Fibroblast of pulmonary artery (primary cell): ENCODE results near the gene GSG1L.

Source experiments
- DNase-seq: peaks from one replicate; pipeline ENCODE4 v3.0.0-alpha.2; 2010; ENCODE audit warnings: low read depth
- H3K4me3 ChIP-seq: replicated peaks from 2 replicates; pipeline ENCODE4 v1.5.1; 2011; ENCODE audit warnings: low read depth, mild to moderate bottlenecking, control low read depth, low read length, moderate library complexity
- TF ChIP-seq, protein P1 (sequence below): IDR thresholded peaks from 2 replicates; pipeline ENCODE4 v1.5.1; 2011; ENCODE audit warnings: mild to moderate bottlenecking, control low read depth, low read length, inconsistent platforms; ENCODE audit errors: missing control alignments

Gene GSG1L

DNA sequence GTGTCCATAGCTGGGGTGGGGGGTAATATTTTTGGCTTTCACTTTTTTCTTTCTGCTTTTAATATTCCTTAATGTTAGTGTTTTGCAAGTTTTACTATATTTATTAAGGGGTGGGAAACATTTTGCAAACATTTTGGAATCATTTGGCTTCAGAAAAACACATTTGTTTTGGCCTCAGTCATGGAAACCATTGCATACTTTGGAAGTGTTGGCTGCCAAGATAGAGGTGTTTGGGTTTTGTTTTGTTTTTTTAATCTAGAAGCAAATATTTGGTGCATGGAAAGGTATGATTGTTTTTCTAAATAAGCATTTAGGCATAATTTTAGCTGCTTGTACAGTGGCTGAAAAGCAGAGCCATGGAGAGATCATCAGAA, 270.3 kb downstream of the GSG1L start:
- H3K4me3 ChIP-seq: no peak overlapping the region
- TF ChIP-seq, protein P1, sequence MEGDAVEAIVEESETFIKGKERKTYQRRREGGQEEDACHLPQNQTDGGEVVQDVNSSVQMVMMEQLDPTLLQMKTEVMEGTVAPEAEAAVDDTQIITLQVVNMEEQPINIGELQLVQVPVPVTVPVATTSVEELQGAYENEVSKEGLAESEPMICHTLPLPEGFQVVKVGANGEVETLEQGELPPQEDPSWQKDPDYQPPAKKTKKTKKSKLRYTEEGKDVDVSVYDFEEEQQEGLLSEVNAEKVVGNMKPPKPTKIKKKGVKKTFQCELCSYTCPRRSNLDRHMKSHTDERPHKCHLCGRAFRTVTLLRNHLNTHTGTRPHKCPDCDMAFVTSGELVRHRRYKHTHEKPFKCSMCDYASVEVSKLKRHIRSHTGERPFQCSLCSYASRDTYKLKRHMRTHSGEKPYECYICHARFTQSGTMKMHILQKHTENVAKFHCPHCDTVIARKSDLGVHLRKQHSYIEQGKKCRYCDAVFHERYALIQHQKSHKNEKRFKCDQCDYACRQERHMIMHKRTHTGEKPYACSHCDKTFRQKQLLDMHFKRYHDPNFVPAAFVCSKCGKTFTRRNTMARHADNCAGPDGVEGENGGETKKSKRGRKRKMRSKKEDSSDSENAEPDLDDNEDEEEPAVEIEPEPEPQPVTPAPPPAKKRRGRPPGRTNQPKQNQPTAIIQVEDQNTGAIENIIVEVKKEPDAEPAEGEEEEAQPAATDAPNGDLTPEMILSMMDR: no peak
- DNase-seq: no peak

DNA sequence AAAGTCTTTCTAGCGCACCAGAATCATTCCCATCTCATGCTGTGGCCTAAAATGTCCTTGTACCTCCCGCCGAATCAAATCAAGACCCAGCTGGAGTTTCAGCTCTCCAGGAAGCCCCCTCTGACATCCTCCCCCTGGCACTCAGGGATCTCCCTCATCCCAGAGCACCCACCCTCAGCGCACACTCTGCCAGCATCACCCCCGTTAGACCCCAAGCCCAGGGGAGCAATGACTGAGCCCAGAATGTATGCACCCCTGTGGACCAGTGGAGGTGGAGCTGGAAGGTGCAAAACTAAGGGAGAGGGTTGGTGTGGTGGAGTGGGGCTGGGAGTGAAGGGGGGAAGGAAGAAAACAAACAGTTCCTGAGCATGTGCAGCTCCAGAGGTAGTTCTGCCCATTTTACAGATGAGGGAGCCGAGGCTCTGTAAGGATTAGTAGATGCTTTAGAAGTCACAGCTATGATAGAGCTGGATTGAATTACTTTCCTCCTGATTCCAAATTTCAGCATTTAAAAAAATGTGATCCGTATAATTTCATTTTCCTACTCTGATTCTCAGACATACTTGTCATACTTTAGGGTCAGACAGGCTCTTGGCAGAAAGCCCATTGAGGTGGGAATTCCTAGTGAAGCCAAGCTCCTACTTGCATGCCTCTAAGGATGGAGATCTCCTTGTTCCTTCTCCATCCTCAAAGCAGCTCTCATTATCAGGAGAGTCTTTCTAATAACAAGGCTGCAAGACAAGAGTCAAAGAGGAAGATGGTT, 270.8 kb downstream of the GSG1L start:
- no peak overlapping the region for H3K4me3 ChIP-seq

DNA sequence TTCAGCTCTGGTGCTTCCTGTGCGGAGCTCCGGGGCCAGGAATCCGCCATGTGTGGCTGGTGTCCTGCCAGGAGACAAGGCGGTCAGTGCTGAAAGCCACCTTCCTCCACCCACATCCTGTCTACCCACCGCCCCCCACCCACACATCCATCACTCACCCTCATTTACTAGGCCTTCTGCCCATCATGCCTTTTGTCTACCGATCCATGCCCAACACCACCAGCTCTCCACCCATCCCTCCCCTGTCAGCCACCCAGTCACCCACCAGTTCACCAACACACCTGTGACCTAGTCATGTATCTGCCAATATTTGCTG, 272.2 kb downstream of the GSG1L start:
- no peak overlapping the region for H3K4me3 ChIP-seq
- DNase-seq: no peak
- TF ChIP-seq, protein P1: no peak

More for the DNA sequence above, 270.8 kb downstream of the GSG1L start:
- DNase-seq: peak; percentile 11
- TF ChIP-seq, protein P1: no peak

DNA sequence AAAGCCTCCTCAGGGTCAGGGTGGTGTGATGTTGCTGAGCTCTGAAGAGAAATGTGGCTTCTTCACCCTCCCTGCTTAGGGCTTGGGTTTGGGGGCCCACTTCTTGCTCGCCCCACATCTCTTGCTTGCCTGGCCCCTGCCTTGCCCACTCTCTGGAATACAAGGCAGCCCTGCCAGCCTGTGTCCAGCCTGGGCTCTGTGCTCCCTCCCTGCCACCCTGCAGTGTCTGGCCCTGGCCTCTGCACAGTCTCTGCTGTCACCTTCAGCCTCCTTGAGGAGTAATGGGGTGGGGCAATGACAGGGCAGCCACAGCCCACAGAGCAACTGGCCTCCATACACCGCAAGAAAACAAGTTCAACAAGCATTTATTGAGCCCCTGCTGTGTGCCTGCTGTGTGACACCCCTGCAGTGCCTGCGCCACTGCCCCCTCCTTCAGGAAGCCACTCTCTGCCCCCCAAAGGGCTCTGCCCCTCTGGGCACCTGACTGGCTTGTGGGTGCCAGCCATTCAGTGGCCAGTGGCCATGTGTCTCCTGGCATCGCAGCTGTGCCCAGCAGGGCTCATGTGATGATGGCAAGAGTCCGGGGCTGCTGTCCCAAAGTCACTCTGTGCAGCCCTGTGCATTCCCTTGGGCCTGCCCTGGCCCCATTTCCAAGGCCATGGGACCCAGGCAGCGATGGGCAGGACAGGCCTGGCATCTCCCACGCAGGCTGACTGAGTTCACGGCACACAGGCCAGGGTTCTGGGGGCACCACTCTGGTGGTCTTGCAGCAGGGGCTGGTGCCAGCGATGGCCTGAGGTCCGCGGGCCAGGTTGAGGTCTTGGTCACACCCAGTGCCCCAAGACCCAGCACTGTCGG, 272.7 kb downstream of the GSG1L start:
- TF ChIP-seq, protein P1: no peak
- H3K4me3 ChIP-seq: no peak overlapping the region
- no peak for DNase-seq

DNA sequence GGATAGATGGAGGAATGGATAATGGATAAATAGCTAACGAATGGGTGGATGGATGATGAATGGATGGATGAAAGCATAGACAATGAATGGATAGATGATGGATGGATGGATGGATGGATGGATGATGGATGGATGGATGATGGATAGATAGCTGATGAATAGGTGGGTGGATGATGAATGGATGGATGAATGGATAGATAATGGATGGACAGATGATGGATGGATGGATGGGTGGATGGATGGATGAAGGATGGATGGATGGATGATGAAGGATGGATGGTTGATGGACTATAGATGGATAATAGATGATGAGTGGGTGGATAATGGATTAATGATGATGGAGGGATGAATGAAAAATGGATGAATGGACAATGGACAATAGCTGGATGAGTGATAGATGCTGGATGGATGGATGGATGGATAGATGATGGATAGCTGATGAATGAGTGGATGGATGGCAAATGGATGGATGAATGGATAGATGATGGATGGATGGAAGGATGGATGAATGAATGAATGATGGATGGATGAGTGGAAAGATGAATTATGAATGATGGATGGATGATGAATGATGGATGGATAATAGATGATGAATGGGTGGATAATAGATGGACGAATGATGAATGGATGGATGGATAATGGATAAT, 273.8 kb downstream of the GSG1L start:
- TF ChIP-seq, protein P1: no peak
- no peak for DNase-seq
- H3K4me3 ChIP-seq: no peak overlapping the region

DNA sequence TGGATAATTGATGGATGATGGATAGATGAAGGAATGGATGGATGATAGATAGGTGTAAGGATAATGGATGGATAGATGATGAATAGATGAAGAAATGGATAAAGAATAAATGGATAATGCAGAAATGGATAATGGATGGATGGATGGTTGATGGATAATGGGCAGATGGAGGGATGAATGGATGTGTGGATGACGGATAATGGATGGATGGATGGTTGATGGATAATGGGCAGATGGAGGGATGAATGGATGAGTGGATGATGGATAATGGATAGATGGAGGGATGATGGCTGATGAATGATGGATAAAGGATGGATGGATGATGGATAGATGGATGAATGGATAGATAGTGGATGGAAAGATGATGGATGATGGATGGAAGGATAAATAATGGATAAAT, 274.4 kb downstream of the GSG1L start:
- DNase-seq: no peak
- TF ChIP-seq, protein P1: no peak
- H3K4me3 ChIP-seq: no peak overlapping the region
